Tibial artery (tissue), 4 donors: ENCODE results near the gene TOX2.
A peak's percentile ranks its signal among the peaks of the same experiment; 100 is the strongest.

Source experiments
- DNase-seq, 2 donors: peaks; one replicate each; pipeline ENCODE4 v3.0.0-alpha.2; 2019
- H3K27ac ChIP-seq, 2 donors: fragments of 200-600 bp; sonication (generic) in 1 of 2; 1 replicate in 1 of 2; 2 replicates in 1 of 2; pipeline ENCODE4 v1.5.1; 2018 to 2019; ENCODE audit warnings: mild to moderate bottlenecking in 1 of 2
- H3K27me3 ChIP-seq, 2 donors: fragments of 200-600 bp; sonication (generic) in 1 of 2; one replicate each; pipeline versions ENCODE4 v1.5.1 to v1.6.0; 2016 to 2019
- H3K36me3 ChIP-seq, 3 donors: fragments of 200-600 bp; sonication (generic) in 2 of 3; one replicate each; pipeline ENCODE4 v1.5.1; 2016 to 2019; ENCODE audit warnings: mild to moderate bottlenecking in 2 of 3
- H3K4me1 ChIP-seq, 4 donors: fragments of 200-600 bp; sonication (generic) in 2 of 4; 1 replicate in 3 of 4; 2 replicates in 1 of 4; pipeline ENCODE4 v1.5.1; 2016 to 2019
- H3K4me3 ChIP-seq, 2 donors: fragments of 200-600 bp; sonication (generic) in 1 of 2; 1 replicate in 1 of 2; 2 replicates in 1 of 2; pipeline ENCODE4 v1.5.1; 2018 to 2019; ENCODE audit warnings: mild to moderate bottlenecking in 2 of 2
- H3K9me3 ChIP-seq, 3 donors: fragments of 200-600 bp; sonication (generic) in 1 of 3; one replicate each; pipeline ENCODE4 v1.5.1; 2016 to 2019
- CTCF ChIP-seq, 2 experiments: fragments of 200-600 bp in 1 of 2; fragments of 450-650 bp in 1 of 2; IDR thresholded peaks; one replicate each; pipeline ENCODE4 v1.5.1; 2017 to 2019; ENCODE audit warnings: antibody characterized with exemption in 2 of 2, mild to moderate bottlenecking in 1 of 2, moderate library complexity in 1 of 2
- intact Hi-C: fragments of 100-400 bp; cut with DNase I; formaldehyde crosslinking; loops from one replicate; pipeline ENCODE4 v1.15.0; 2023; ENCODE audit warnings: low total_unique reads

TOX2 gene

GRCh38 chr20:44079291-44079690, 164.6 kb downstream of the TOX2 start:
- DNase-seq = peak in 1 of 2 donors; percentile 13
- peaks cover 0 to 11% (median 0%) of the 10 kb centered on the region in 4 donors for H3K4me1 ChIP-seq
- no peaks in the 10 kb centered on the region for H3K9me3 ChIP-seq
- no peaks in the 10 kb centered on the region for H3K27me3 ChIP-seq
- no peak overlapping the region for H3K27ac ChIP-seq
- no peak for TF ChIP-seq CTCF (IDR thresholded peaks at IDR 0.05)
- intact Hi-C loops = loop anchor here (10.0 kb wide), 1 partner anchor 94 kb away; no protein-coding TSS in a partner anchor
- no peaks in the 10 kb centered on the region for H3K36me3 ChIP-seq
- H3K4me3 ChIP-seq = no peak overlapping the region

- H3K4me3 ChIP-seq = no peak overlapping the region
- H3K4me1 ChIP-seq = peaks cover 0 to 4% (median 0%) of the 10 kb centered on the region in 4 donors
- TF ChIP-seq CTCF (IDR thresholded peaks at IDR 0.05) = no peak
- H3K27ac ChIP-seq = no peak overlapping the region
- no peaks in the 10 kb centered on the region for H3K36me3 ChIP-seq
- H3K9me3 ChIP-seq = no peaks in the 10 kb centered on the region
- no peaks in the 10 kb centered on the region for H3K27me3 ChIP-seq
- intact Hi-C loops = no loop called here
- DNase-seq = peak in 1 of 2 donors; percentile 17
These were observed 165.4 kb downstream of the TOX2 start for GRCh38 chr20:44080064-44080463.

- H3K36me3 ChIP-seq = no peaks in the 10 kb centered on the region
- intact Hi-C loops = loop anchor here (1.0 kb wide), 1 partner anchor 330 kb away; no protein-coding TSS in a partner anchor
- peak; percentile 97 for TF ChIP-seq CTCF (IDR thresholded peaks at IDR 0.05)
- H3K27me3 ChIP-seq = no peaks in the 10 kb centered on the region
- H3K27ac ChIP-seq = no peak overlapping the region
- no peaks in the 10 kb centered on the region for H3K9me3 ChIP-seq
- peaks cover 0 to 4% (median 0%) of the 10 kb centered on the region in 4 donors for H3K4me1 ChIP-seq
- no peak overlapping the region for H3K4me3 ChIP-seq
- DNase-seq = peak in 1 of 2 donors; percentile 76
These were observed 166.1 kb downstream of the TOX2 start for GRCh38 chr20:44080646-44081267.

- H3K4me3 ChIP-seq = no peak overlapping the region
- H3K27ac ChIP-seq = no peak overlapping the region
- DNase-seq = no peak
- no peak for TF ChIP-seq CTCF (IDR thresholded peaks at IDR 0.05)
- H3K4me1 ChIP-seq = peaks cover 0 to 4% (median 0%) of the 10 kb centered on the region in 4 donors
- intact Hi-C loops = loop anchor here (1.0 kb wide), 1 partner anchor 331 kb away; no protein-coding TSS in a partner anchor
- H3K9me3 ChIP-seq = no peaks in the 10 kb centered on the region
- no peaks in the 10 kb centered on the region for H3K36me3 ChIP-seq
- no peaks in the 10 kb centered on the region for H3K27me3 ChIP-seq
These were observed 166.8 kb downstream of the TOX2 start for GRCh38 chr20:44081476-44081875.

GRCh38 chr20:44081888-44082287, 167.2 kb downstream of the TOX2 start:
- Histone ChIP-seq H3K27ac (no peak overlapping the region), H3K4me3 (no peak overlapping the region), H3K4me1 (peaks cover 0 to 4% (median 0%) of the 10 kb centered on the region in 4 donors), H3K36me3 (no peaks in the 10 kb centered on the region), H3K27me3 (no peaks in the 10 kb centered on the region), H3K9me3 (no peaks in the 10 kb centered on the region)
- no peak for TF ChIP-seq CTCF (IDR thresholded peaks at IDR 0.05)
- DNase-seq = no peak
- intact Hi-C loops = loop anchor here (1.0 kb wide), 1 partner anchor 332 kb away; no protein-coding TSS in a partner anchor
